ENCODE results near the gene PSMB10.

- TF ChIP-seq POLR2AphosphoS5 (IDR thresholded peaks at IDR 0.05; ENCODE audit: low read depth, low read length) (no peak), EZH2phosphoT487 (IDR thresholded peaks at IDR 0.05; ENCODE audit: borderline replicate concordance) (no peak), ZNF274 (IDR thresholded peaks at IDR 0.05; ENCODE audit: low read depth, low read length) (no peak), CTCF (IDR thresholded peaks at IDR 0.05 in 2 of 3, conservative IDR thresholded peaks at IDR 0.05 in 1 of 3; ENCODE audit: borderline replicate concordance in 1 of 3, insufficient read depth in 1 of 3, low read depth in 2 of 3, low read length in 2 of 3) (no peak), POLR2A (IDR thresholded peaks at IDR 0.05; ENCODE audit: borderline replicate concordance, extremely low read depth, insufficient read depth, insufficient read length) (no peak), REST (IDR thresholded peaks at IDR 0.05; ENCODE audit: low read depth) (no peak), SP1 (IDR thresholded peaks at IDR 0.05; ENCODE audit: low read depth) (no peak), MAX (IDR thresholded peaks at IDR 0.05) (no peak), EZH2 (IDR thresholded peaks at IDR 0.05) (no peak), ZFX (IDR thresholded peaks at IDR 0.05) (no peak), JUND (IDR thresholded peaks at IDR 0.05) (no peak), YY1 (IDR thresholded peaks at IDR 0.05; ENCODE audit: extremely low read depth, insufficient replicate concordance, low read depth, low read length) (no peak), TCF7L2 (IDR thresholded peaks at IDR 0.05; ENCODE audit: borderline replicate concordance, extremely low read depth, insufficient read depth, insufficient read length) (no peak), ATF3 (IDR thresholded peaks at IDR 0.05) (no peak)
Measured at GRCh38 chr16:67930191-67930590, 6.5 kb downstream of the PSMB10 start.

Measured in HCT116 (cell line).